DND-41 (cell line): ENCODE results near the gene LIF.

Experiments
- CTCF ChIP-seq: IDR thresholded peaks from 2 replicates; pipeline ENCODE4 v1.5.1; 2012; ENCODE audit warnings: borderline replicate concordance, low read length, moderate library complexity, mild to moderate bottlenecking; ENCODE audit not compliant: poor library complexity, severe bottlenecking; ENCODE audit errors: extremely low read depth
- EZH2 ChIP-seq: IDR thresholded peaks from 3 replicates; pipeline ENCODE4 v1.6.1; 2012; ENCODE audit warnings: borderline replicate concordance, low read depth, mild to moderate bottlenecking, moderate library complexity, low read length, inconsistent platforms; ENCODE audit not compliant: severe bottlenecking

GRCh38 chr22:30260682-30261081, 14.1 kb upstream of the LIF start:
- TF ChIP-seq CTCF (no peak), EZH2 (no peak)
